Middle frontal gyrus (tissue), 1 donor: ENCODE measurements around the gene CD248.
"Not testable (repeated sequence)": the region's sequence is repeated elsewhere in the genome, so short reads cannot be mapped to it uniquely, and the experiment has no call there.

Experiments used
- DNase-seq: peaks from one replicate; pipeline ENCODE4 v3.0.0-alpha.2; 2015; ENCODE audit warnings: low spot score; ENCODE audit errors: extremely low spot score

Gene CD248

DNA sequence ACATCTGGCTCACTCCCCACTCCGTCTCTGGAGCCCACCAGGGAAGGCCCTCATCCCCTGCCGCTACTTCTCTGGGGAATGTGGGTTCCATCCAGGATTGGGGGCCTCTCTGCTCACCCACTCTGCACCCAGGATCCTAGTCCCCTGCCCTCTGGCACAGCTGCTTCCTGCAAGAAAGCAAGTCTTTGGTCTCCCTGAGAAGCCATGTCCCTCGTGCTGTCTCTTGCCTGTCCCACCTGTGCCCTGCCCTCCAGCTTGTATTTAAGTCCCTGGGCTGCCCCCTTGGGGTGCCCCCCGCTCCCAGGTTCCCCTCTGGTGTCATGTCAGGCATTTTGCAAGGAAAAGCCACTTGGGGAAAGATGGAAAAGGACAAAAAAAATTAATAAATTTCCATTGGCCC, 39.8 kb downstream of the CD248 start:
- not testable (repeated sequence) for DNase-seq

GRCh38 chr11:66276619-66277018, 40.2 kb downstream of the CD248 start:
- DNase-seq, result not testable (repeated sequence)

GRCh38 chr11:66275984-66276612, 40.7 kb downstream of the CD248 start:
- DNase-seq, result no peak

DNA sequence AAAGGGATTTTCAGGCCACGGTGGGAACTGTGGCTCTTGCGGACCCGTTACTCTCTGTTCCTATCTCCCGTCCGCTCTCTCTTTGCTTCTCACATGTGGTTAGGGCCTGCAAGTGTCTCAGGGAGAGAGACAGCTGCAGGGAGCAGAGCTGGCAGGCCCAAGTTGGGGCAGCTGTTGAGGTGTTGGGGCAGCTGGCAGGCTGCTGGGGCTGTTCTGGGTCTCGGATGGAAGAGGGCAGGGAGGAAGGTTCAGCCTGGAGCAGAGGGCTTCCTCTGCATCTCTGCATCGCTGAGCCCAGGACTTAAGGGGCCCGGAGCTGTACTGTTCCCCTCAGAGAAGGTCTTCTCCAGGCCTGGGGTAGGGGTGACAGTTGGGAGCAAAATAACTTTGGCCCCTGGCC, 41.4 kb downstream of the CD248 start:
- DNase-seq, result no peak

DNA sequence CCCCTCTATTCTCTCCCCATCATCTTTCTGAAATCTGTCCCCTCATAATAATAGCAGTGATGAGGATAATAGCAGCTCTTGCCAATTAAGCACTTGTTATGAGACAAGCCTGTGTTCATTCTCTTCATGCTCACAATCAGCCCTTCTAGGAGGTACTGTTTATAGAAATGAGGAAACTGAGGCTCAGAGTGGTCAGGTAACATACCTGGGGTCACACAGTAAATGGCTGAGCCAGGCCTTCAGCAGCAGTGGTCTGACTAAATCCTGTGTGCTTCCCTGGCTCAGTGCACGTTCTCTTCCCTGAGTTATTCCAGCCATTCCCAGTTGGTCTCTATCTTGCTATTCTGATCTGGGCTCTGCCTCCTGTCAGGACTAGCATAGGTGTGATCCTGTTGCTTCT, 42.6 kb downstream of the CD248 start:
- DNase-seq, result no peak

DNA sequence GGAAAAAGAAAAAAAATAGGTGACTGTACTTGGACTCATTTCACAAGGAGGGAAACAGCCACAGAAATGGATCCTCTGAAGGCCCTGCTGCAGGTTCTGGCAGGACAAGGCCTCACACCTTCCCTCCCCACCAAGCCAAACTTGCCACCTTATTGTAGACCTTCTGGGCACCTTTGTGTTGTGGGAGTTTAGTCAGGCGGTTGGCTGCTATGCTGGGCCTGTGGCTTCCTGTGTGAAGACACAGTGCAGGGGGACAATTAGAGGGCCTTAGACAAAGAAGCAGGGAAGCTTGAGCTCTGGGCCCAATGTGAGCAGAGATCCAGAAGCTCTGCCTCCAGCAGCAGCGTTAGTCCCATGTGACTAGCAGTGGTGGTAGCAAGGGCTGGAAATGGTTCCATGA, 44.2 kb downstream of the CD248 start:
- no peak for DNase-seq

GRCh38 chr11:66271816-66272215, 45.0 kb downstream of the CD248 start:
- no peak for DNase-seq

- DNase-seq, result no peak
Observed at GRCh38 chr11:66268952-66269905, 47.6 kb downstream of the CD248 start.

GRCh38 chr11:66268244-66268951, 48.4 kb downstream of the CD248 start, which contains the start of gene RAB1B:
RAB1B (plus strand) TSS chr11:66268639; CDS start chr11:66268680, 41 bp downstream.
- DNase-seq, result peak; percentile 100

GRCh38 chr11:66267379-66268243, 49.2 kb downstream of the CD248 start:
- peak; percentile 53 for DNase-seq

GRCh38 chr11:66267039-66267378, 49.8 kb downstream of the CD248 start:
- no peak for DNase-seq

DNA sequence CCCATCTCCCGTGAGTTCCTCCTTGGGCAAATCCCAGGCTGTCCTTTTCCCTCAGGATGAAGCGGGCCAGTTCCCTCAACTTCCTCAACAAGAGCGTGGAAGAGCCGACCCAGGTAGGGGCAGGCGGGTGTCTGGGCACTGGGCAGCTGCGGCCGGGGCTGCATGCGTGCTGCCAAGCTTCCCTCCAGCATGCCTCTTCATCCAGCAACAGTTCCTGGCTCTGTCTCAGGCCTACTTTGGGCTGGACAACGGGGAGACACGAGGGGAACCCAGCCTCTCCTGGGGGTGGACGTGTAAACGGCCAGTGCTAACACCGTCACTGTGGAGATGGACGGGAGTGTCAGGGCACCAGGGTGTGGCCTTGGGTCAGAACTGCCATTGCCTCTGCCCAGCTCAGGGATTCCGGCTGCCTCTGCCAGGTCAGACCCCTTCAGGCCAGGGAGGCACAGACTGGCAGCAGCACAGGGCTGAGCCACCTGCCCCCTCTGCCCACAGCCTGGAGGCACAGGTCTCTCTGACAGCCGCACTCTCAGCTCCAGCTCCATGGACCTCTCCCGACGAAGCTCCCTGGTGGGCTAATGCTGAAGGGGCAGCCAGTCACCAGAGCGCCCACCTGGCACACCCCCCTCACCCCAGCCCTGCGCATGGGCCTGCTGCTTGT, 50.3 kb downstream of the CD248 start:
- DNase-seq, result no peak

- no peak for DNase-seq
Observed at GRCh38 chr11:66265531-66266377, 51.1 kb downstream of the CD248 start.

DNA sequence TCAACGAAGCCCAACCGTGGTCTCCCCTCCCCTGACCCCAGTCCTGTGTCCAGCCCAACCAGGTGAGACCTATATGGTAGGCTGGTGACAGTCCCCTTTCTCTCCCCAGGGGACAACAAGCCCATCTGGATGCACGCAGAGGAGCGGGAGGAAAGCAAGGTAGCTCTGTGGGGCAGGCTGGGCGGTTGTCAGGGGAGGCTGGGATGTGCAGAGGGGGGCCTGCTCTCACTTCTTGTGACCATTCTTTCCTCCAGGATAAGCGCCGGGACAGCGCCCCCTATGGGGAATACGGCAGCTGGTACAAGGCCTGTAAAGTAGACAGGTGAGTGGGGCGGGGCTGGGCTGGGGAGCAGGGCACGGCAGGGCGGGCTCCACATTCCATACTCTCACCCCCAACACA, 51.9 kb downstream of the CD248 start:
- DNase-seq, result no peak
